Endothelial cell of umbilical vein (primary cell): ENCODE results near the gene KCNQ2. TPM values are rescaled to one million over a fixed set of nuclear protein-coding genes. Genes with fewer than 3 reads are reported as not detected.

ENCODE experiments used
- BruUV-seq: library from RNA; stranded (reverse); fragments of 400-500 nt; replicated peaks from 2 replicates; lab custom pipeline; 2021; lab: Mats Ljungman, UMichigan
- CTCF ChIA-PET: fragments of 300-600, 350-600 bp; sonication (Branson Sonifier 250); formaldehyde crosslinking; loops from one replicate; lab custom pipeline; 2021; ENCODE audit warnings: antibody characterized with exemption, inconsistent platforms; lab: Charles Lee
- POLR2A ChIA-PET: fragments of 300-600, 350-600 bp; sonication (Branson Sonifier 250); formaldehyde crosslinking; loops from one replicate; lab custom pipeline; 2021; ENCODE audit warnings: antibody characterized with exemption, inconsistent platforms; lab: Charles Lee
- DNase-seq: peaks from one replicate; pipeline ENCODE4 v3.0.0-alpha.2; 2011; ENCODE audit warnings: low read depth, low spot score
- FAIRE-seq: peaks from 2 replicates; lab custom pipeline; 2011; peaks lifted over from hg19 to GRCh38; lab: Jason Lieb, UNC
- H2AFZ ChIP-seq: 2 replicates; pipeline ENCODE4 v1.6.0; 2012; ENCODE audit warnings: low read depth, low read length, control low read depth, inconsistent platforms
- H3K27ac ChIP-seq: 2 replicates; pipeline ENCODE4 v1.5.1; 2011; ENCODE audit warnings: low read depth, mild to moderate bottlenecking, control low read depth, low read length, moderate library complexity; ENCODE audit not compliant: insufficient read depth
- H3K27me3 ChIP-seq, 2 experiments: 2 replicates each; pipeline versions ENCODE4 v1.6.0 to v1.6.1; 2011; ENCODE audit warnings: low read length in 2 of 2, mixed read lengths in 1 of 2; ENCODE audit not compliant: control insufficient read depth in 2 of 2, insufficient read depth in 2 of 2
- H3K36me3 ChIP-seq, 2 experiments: 2 replicates in 1 of 2; 3 replicates in 1 of 2; pipeline ENCODE4 v1.5.1; 2011; ENCODE audit warnings: low read length in 2 of 2, mild to moderate bottlenecking in 1 of 2, moderate library complexity in 1 of 2; ENCODE audit not compliant: control insufficient read depth in 2 of 2, insufficient read depth in 2 of 2; ENCODE audit errors: extremely low read depth in 1 of 2
- H3K4me1 ChIP-seq: 3 replicates; pipeline ENCODE4 v1.5.1; 2011; ENCODE audit warnings: mild to moderate bottlenecking, low read length; ENCODE audit not compliant: control insufficient read depth, insufficient read depth; ENCODE audit errors: extremely low read depth
- H3K4me2 ChIP-seq: 2 replicates; pipeline ENCODE4 v1.6.1; 2011; ENCODE audit warnings: low read length, control low read depth, mixed read lengths; ENCODE audit not compliant: insufficient read depth
- H3K4me3 ChIP-seq, 3 experiments: fragments of 200-600 bp in 1 of 3; sonication (generic), shearing (Covaris generic) in 1 of 3; replicated peaks in 1 of 3; 2 replicates each; pipeline ENCODE4 v1.5.1; 2011 to 2016; ENCODE audit warnings: control low read depth in 3 of 3, low read length in 3 of 3, mild to moderate bottlenecking in 2 of 3, inconsistent platforms in 1 of 3, low read depth in 1 of 3, moderate library complexity in 1 of 3; ENCODE audit not compliant: insufficient read depth in 1 of 3
- H3K79me2 ChIP-seq: 2 replicates; pipeline ENCODE4 v1.6.0; 2012; ENCODE audit warnings: low read length, inconsistent platforms; ENCODE audit not compliant: control insufficient read depth, insufficient read depth
- H3K9ac ChIP-seq: replicated peaks from 2 replicates; pipeline ENCODE3; 2011; ENCODE audit warnings: low read length, control low read depth; ENCODE audit not compliant: insufficient read depth; ENCODE audit errors: extremely low read depth
- H3K9me1 ChIP-seq: replicated peaks from 3 replicates; pipeline ENCODE4 v1.6.0; 2011; ENCODE audit warnings: mild to moderate bottlenecking, low read length; ENCODE audit not compliant: control insufficient read depth, insufficient read depth; ENCODE audit errors: extremely low read depth
- H3K9me3 ChIP-seq: replicated peaks from 2 replicates; pipeline ENCODE4 v1.5.1; 2012; ENCODE audit warnings: low read length, inconsistent platforms; ENCODE audit not compliant: control insufficient read depth, insufficient read depth
- H4K20me1 ChIP-seq: replicated peaks from 2 replicates; pipeline ENCODE3; 2011; ENCODE audit warnings: mild to moderate bottlenecking, low read length; ENCODE audit not compliant: control insufficient read depth, insufficient read depth; ENCODE audit errors: extremely low read depth
- FOS ChIP-seq: IDR thresholded peaks from 2 replicates; pipeline ENCODE4 v1.6.1; 2011; ENCODE audit warnings: mild to moderate bottlenecking, low read length, moderate library complexity, borderline replicate concordance; ENCODE audit not compliant: insufficient read depth
- GATA2 ChIP-seq: IDR thresholded peaks from 2 replicates; pipeline ENCODE4 v1.7.0; 2011; ENCODE audit warnings: low read depth, mild to moderate bottlenecking, moderate library complexity, mixed read lengths, low read length; ENCODE audit not compliant: insufficient read length, insufficient read depth
- MYC ChIP-seq: IDR thresholded peaks from one replicate; pipeline ENCODE4 v1.6.1; 2011; ENCODE audit warnings: mild to moderate bottlenecking, low read depth, low read length
- POLR2A ChIP-seq: IDR thresholded peaks from 2 replicates; pipeline ENCODE4 v1.6.1; 2012; ENCODE audit warnings: low read depth, mild to moderate bottlenecking, control low read depth, low read length
- POLR2AphosphoS5 ChIP-seq: IDR thresholded peaks from 2 replicates; pipeline ENCODE4 v1.6.1; 2012; ENCODE audit warnings: low read depth, mild to moderate bottlenecking, control low read depth, low read length, moderate library complexity; ENCODE audit not compliant: insufficient read depth
- dilution Hi-C: fragments of 300-500 bp; cut with MboI; formaldehyde crosslinking; loops from one replicate; pipeline ENCODE4 v1.15.0; 2019; ENCODE audit warnings: low sequenced_read_pairs; ENCODE audit not compliant: extremely low pct_ligation_motif_present
- intact Hi-C: fragments of 100-400 bp; cut with micrococcal nuclease; formaldehyde crosslinking; loops from one replicate; pipeline ENCODE4 v1.10.0; 2022
- polyA plus RNA-seq, 4 experiments: library from polyadenylated mRNA; depleted of rRNA in 3 of 4; stranded (reverse) in 3 of 4; unstranded in 1 of 4; fragments of >200 nt; gene quantifications; 2 replicates each; pipeline versions ENCODE4 v1.2.1 to v1.2.3, GENCODE V29; 2011 to 2012; ENCODE audit warnings: missing spikeins in 1 of 4
- total RNA-seq: library from RNA; stranded (reverse); gene quantifications from 2 replicates; pipeline ENCODE4 v1.2.3, GENCODE V29; 2021

Gene KCNQ2
- total and polyA plus RNA-seq, 2 donors (not counting 3 experiments of a cell fraction or from before 2014, with no cell fraction given): not detected

GRCh38 chr20:63519668-63520503, 47.4 kb upstream of the KCNQ2 start:
- dilution Hi-C loops (no loop called here), intact Hi-C loops (loop anchor here (1.0 to 10.0 kb wide), 3 partner anchors 24 to 422 kb away; no protein-coding TSS in a partner anchor)
- Histone ChIP-seq H3K27me3 (no peaks in the 10 kb centered on the region), H2AFZ (peak overlapping the region; percentile 86), H4K20me1 (no peaks in the 10 kb centered on the region), H3K27ac (peak overlapping the region; percentile 5), H3K4me1 (peaks cover 12% of the 10 kb centered on the region), H3K4me2 (peak overlapping the region; percentile 28), H3K9me3 (no peaks in the 10 kb centered on the region), H3K9ac (peak overlapping the region; percentile 81), H3K79me2 (peaks cover 16% of the 10 kb centered on the region), H3K4me3 (peak overlapping the region; percentile 51 to 60 (median 53)), H3K9me1 (no peaks in the 10 kb centered on the region), H3K36me3 (peaks cover 0 to 2% of the 10 kb centered on the region in 2 experiments)
- FAIRE-seq (peak; percentile 67), DNase-seq (peak; percentile 64)
- ChIA-PET CTCF (interaction anchor here (0.7 to 2.5 kb wide), 6 partner anchors 10 to 209 kb away, joined by 3 to 28 read pairs (median 4); partner anchors contain the start of gene PTK6), POLR2A (interaction anchor here (0.6 to 2.0 kb wide), 6 partner anchors 10 to 169 kb away, joined by 3 to 9 read pairs (median 3); partner anchors contain the start of gene RTEL1)
- TF ChIP-seq POLR2A (peak; percentile 26), POLR2AphosphoS5 (no peak)
- no TSS peak for BruUV-seq

- H3K9me3 ChIP-seq: no peaks in the 10 kb centered on the region
- ChIA-PET CTCF (interaction anchor here (1.9 kb wide), 1 partner anchor 23 kb away, joined by 13 read pairs; no protein-coding TSS in a partner anchor), POLR2A (no interaction called here)
- DNase-seq: no peak
- H3K27me3 ChIP-seq: no peaks in the 10 kb centered on the region
- H3K4me2 ChIP-seq: no peak overlapping the region
- H4K20me1 ChIP-seq: no peaks in the 10 kb centered on the region
- peaks cover 16% of the 10 kb centered on the region for H3K79me2 ChIP-seq
- TF ChIP-seq FOS: no peak
- TF ChIP-seq MYC: no peak
- TF ChIP-seq POLR2A: no peak
- TF ChIP-seq GATA2: no peak
- no peak for FAIRE-seq
- dilution Hi-C loops (no loop called here), intact Hi-C loops (loop anchor here (10.0 kb wide), 1 partner anchor 84 kb away; no protein-coding TSS in a partner anchor)
- H3K36me3 ChIP-seq: peaks cover 0 to 2% of the 10 kb centered on the region in 2 experiments
- no TSS peak for BruUV-seq
- H3K4me3 ChIP-seq: peak overlapping the region in 1 of 3 experiments; percentile 60
- H2AFZ ChIP-seq: peak overlapping the region; percentile 86
- H3K4me1 ChIP-seq: peaks cover 12% of the 10 kb centered on the region
- H3K9ac ChIP-seq: no peak overlapping the region
- no peaks in the 10 kb centered on the region for H3K9me1 ChIP-seq
- no peak overlapping the region for H3K27ac ChIP-seq
Measured at GRCh38 chr20:63518946-63519667, 46.7 kb upstream of the KCNQ2 start.
